ENCODE data around the gene ACACB. TPM values are rescaled to one million over a fixed set of nuclear protein-coding genes. Genes with fewer than 3 reads are reported as not detected.
"Not testable (repeated sequence)": the region's sequence is repeated elsewhere in the genome, so short reads cannot be mapped to it uniquely, and the experiment has no call there.

ACACB gene
- total RNA-seq, 1 donor from 2014 or later, result 0.84 TPM

- H3K27me3 ChIP-seq (ENCODE audit: control insufficient read depth, insufficient read depth, low read length), result no peaks in the 10 kb centered on the region
- DNase-seq (ENCODE audit: low read depth), result no peak
- no peaks in the 10 kb centered on the region for H3K36me3 ChIP-seq (ENCODE audit: control insufficient read depth, insufficient read depth, low read length)
- H3K4me3 ChIP-seq (ENCODE audit: low read depth, low read length), result no peak overlapping the region
- no peak for TF ChIP-seq CTCF (IDR thresholded peaks at IDR 0.05; ENCODE audit: insufficient read depth, low read length, poor library complexity, severe bottlenecking)
Observed at GRCh38 chr12:109139360-109139759, 23.0 kb downstream of the ACACB start.

GRCh38 chr12:109139791-109140190 lies 23.4 kb downstream of the ACACB start:
- no peak for DNase-seq (ENCODE audit: low read depth)
- no peak for TF ChIP-seq CTCF (IDR thresholded peaks at IDR 0.05; ENCODE audit: insufficient read depth, low read length, poor library complexity, severe bottlenecking)
- Histone ChIP-seq H3K36me3 (ENCODE audit: control insufficient read depth, insufficient read depth, low read length) (no peaks in the 10 kb centered on the region), H3K4me3 (ENCODE audit: low read depth, low read length) (no peak overlapping the region), H3K27me3 (ENCODE audit: control insufficient read depth, insufficient read depth, low read length) (no peaks in the 10 kb centered on the region)

DNA sequence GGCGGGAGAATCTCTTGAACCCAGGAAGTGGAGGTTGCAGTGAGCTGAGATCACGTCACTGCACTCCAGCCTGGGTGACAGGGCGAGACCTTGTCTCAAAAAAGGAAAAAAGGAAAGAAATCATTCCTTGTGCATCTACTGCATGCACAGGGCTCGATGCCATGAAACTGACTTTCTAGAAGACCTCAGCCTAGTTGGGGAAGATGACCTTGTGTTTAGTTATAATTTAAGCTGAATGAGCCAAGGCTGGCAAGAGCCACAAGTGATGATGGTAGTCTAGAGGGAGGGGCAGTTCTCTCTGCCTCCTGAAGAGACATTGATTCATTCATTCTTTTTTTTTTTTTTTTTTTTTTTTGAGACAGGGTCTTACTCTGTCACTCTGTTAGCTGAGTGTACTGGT lies 24.2 kb downstream of the ACACB start:
- no peak for TF ChIP-seq CTCF (IDR thresholded peaks at IDR 0.05; ENCODE audit: insufficient read depth, low read length, poor library complexity, severe bottlenecking)
- Histone ChIP-seq H3K36me3 (ENCODE audit: control insufficient read depth, insufficient read depth, low read length) (no peaks in the 10 kb centered on the region), H3K4me3 (ENCODE audit: low read depth, low read length) (no peak overlapping the region), H3K27me3 (ENCODE audit: control insufficient read depth, insufficient read depth, low read length) (no peaks in the 10 kb centered on the region)
- DNase-seq (ENCODE audit: low read depth), result no peak

- H3K36me3 ChIP-seq (ENCODE audit: control insufficient read depth, insufficient read depth, low read length), result no peaks in the 10 kb centered on the region
- peaks cover 2% of the 10 kb centered on the region for H3K27me3 ChIP-seq (ENCODE audit: control insufficient read depth, insufficient read depth, low read length)
- no peak for TF ChIP-seq CTCF (IDR thresholded peaks at IDR 0.05; ENCODE audit: insufficient read depth, low read length, poor library complexity, severe bottlenecking)
- DNase-seq (ENCODE audit: low read depth), result no peak
- no peak overlapping the region for H3K4me3 ChIP-seq (ENCODE audit: low read depth, low read length)
Observed at GRCh38 chr12:109144224-109144623, 27.8 kb downstream of the ACACB start.

GRCh38 chr12:109147126-109147525 lies 30.7 kb downstream of the ACACB start:
- not testable (repeated sequence) for H3K27me3 ChIP-seq (ENCODE audit: control insufficient read depth, insufficient read depth, low read length); H3K4me3 ChIP-seq (ENCODE audit: low read depth, low read length); H3K36me3 ChIP-seq (ENCODE audit: control insufficient read depth, insufficient read depth, low read length); DNase-seq (ENCODE audit: low read depth)

DNA sequence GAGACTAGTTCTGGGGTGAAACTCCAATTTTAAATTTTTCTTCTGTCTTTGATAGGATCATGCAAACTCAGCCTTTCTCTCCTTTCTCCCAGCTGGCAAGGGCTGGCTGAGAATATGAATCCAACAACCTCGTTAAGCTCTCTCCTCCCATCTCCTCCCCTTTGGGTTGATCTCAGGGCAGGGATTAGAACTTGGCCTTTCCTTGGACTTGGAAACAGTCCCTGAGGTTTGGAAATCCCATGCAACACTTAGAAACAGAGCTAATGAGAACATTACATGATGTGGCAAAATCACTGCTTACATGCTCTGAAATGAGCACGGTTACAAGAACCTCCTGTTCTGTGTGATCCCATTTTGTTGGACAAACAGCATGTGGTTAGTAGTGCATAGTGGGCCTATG lies 31.6 kb downstream of the ACACB start:
- no peaks in the 10 kb centered on the region for H3K36me3 ChIP-seq (ENCODE audit: control insufficient read depth, insufficient read depth, low read length)
- H3K4me3 ChIP-seq (ENCODE audit: low read depth, low read length), result no peak overlapping the region
- no peak for TF ChIP-seq CTCF (IDR thresholded peaks at IDR 0.05; ENCODE audit: insufficient read depth, low read length, poor library complexity, severe bottlenecking)
- peaks cover 2% of the 10 kb centered on the region for H3K27me3 ChIP-seq (ENCODE audit: control insufficient read depth, insufficient read depth, low read length)
- no peak for DNase-seq (ENCODE audit: low read depth)
